Measurements from ENCODE around the gene CSNK2A1.

Gene CSNK2A1

DNA sequence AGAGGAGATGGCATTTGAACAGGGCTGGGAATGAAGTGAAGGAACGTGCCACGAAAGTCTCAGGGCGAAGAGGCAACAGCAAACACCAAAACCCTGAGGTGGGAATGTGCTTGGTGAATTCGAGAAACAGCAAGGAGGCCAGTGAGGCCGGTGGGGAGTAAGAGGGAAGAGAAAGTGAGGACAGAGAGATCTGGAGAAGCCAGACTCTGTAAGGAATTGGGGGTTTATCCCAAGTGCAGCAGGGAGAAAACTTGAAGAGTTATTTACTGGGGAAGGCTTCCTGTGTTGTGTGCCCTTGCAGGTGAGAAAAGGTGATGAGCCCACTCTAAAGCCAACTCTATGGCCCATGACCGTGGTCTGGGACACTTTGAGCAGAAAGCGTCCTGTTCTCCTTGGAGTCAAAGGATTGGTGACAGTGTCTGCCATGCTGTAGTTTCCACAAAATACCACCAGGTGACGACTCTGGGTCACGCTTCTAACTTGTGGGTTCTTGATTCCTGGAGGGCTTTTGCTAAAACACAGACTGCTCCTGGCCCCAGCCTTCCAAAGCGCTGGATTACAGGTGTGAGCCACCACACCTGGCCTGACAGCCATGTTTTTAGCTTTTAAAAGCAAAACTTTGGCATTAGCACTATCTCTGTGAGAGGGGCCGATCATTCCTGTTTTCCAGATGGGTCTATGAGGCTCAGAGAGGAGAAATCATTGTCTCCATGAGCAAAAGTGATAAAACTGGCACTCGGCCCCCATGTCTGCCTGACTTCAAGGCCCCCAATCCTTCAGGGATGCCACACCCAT lies 18.0 kb upstream of the CSNK2A1 start:
- peaks cover 37% of the 10 kb centered on the region for H3K27me3 ChIP-seq
- no peaks in the 10 kb centered on the region for H3K4me1 ChIP-seq (ENCODE audit: control insufficient read depth in 1 of 2, insufficient read depth in 1 of 2, low read depth in 1 of 2, low read length in 1 of 2)
- H3K4me3 ChIP-seq (ENCODE audit: low read depth in 1 of 2, low read length in 1 of 2), result no peak overlapping the region
- TF ChIP-seq, protein P1, sequence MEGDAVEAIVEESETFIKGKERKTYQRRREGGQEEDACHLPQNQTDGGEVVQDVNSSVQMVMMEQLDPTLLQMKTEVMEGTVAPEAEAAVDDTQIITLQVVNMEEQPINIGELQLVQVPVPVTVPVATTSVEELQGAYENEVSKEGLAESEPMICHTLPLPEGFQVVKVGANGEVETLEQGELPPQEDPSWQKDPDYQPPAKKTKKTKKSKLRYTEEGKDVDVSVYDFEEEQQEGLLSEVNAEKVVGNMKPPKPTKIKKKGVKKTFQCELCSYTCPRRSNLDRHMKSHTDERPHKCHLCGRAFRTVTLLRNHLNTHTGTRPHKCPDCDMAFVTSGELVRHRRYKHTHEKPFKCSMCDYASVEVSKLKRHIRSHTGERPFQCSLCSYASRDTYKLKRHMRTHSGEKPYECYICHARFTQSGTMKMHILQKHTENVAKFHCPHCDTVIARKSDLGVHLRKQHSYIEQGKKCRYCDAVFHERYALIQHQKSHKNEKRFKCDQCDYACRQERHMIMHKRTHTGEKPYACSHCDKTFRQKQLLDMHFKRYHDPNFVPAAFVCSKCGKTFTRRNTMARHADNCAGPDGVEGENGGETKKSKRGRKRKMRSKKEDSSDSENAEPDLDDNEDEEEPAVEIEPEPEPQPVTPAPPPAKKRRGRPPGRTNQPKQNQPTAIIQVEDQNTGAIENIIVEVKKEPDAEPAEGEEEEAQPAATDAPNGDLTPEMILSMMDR (IDR thresholded peaks at IDR 0.05), result peak; percentile 44
- no peaks in the 10 kb centered on the region for H3K36me3 ChIP-seq
- H3K9me3 ChIP-seq, result no peaks in the 10 kb centered on the region
- no peak overlapping the region for H3K27ac ChIP-seq

DNA sequence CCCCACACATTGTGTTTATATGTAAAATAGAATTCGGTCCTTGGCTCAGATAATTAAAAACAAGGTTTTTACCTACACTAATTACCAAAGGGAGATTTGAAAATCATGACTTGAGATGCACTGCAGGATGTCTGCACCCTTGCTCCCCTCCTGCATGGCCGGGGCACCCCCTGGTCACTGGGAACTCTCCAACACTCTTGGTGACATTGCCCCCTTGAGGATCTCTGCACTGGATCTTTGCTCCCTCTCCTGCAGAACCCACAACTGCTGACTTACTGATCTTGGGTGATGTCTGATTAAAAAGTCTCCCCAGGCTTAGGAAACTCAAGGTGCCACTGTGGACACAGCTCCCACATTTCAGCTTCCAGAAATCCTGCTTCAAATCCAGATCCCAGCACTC lies 17.1 kb upstream of the CSNK2A1 start:
- Histone ChIP-seq H3K27me3 (peaks cover 39% of the 10 kb centered on the region), H3K4me3 (ENCODE audit: low read depth in 1 of 2, low read length in 1 of 2) (no peak overlapping the region), H3K27ac (no peak overlapping the region), H3K9me3 (no peaks in the 10 kb centered on the region), H3K36me3 (no peaks in the 10 kb centered on the region), H3K4me1 (ENCODE audit: control insufficient read depth in 1 of 2, insufficient read depth in 1 of 2, low read depth in 1 of 2, low read length in 1 of 2) (no peaks in the 10 kb centered on the region)
- TF ChIP-seq, protein P1 (IDR thresholded peaks at IDR 0.05), result no peak

DNA sequence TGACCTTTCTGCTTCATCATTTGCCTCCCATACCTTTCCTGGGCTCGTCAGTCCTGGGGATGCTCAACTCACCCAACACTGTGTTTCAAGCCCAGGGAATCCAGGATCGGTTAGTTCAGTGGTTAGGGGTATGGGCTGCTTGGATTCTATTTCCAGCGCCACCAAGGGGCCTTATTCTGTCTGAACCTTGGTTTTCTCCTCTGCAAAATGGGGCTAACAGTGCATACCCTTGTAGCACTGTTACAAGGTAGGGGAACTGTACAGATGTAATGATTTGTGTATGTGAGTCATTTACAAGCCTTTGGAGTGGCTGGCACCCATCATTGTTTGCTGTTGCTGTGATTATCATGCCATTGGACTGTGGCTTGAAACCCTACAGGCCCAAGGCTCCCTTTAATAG lies 14.5 kb upstream of the CSNK2A1 start:
- H3K27me3 ChIP-seq, result peaks cover 65% of the 10 kb centered on the region
- no peak overlapping the region for H3K27ac ChIP-seq
- H3K4me3 ChIP-seq (ENCODE audit: low read depth in 1 of 2, low read length in 1 of 2), result no peak overlapping the region
- TF ChIP-seq, protein P1 (IDR thresholded peaks at IDR 0.05), result no peak
- no peaks in the 10 kb centered on the region for H3K4me1 ChIP-seq (ENCODE audit: control insufficient read depth in 1 of 2, insufficient read depth in 1 of 2, low read depth in 1 of 2, low read length in 1 of 2)
- H3K36me3 ChIP-seq, result no peaks in the 10 kb centered on the region
- no peaks in the 10 kb centered on the region for H3K9me3 ChIP-seq

DNA sequence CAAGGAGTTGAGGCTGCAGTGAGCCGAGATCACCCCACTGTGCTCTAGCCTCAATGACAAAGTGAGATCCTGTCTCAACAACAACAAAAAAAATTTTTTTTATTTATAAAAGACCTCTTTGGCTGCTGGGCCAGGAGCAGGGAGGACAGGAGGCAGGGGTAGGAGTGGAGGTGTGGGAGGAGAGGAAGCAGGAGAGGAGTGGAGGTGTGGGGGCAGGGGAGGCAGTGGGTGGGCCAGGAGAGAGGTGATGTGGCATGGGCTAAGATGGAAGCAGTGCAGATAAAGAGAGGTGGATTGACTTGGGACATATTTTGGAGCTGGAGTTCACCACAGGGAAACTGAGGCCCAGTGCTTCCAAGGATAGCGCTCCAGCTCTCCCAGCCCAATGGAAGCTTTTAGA lies 13.4 kb upstream of the CSNK2A1 start:
- Histone ChIP-seq H3K4me3 (ENCODE audit: low read depth in 1 of 2, low read length in 1 of 2) (no peak overlapping the region), H3K4me1 (ENCODE audit: control insufficient read depth in 1 of 2, insufficient read depth in 1 of 2, low read depth in 1 of 2, low read length in 1 of 2) (no peaks in the 10 kb centered on the region), H3K9me3 (no peaks in the 10 kb centered on the region), H3K27me3 (peaks cover 69% of the 10 kb centered on the region), H3K36me3 (no peaks in the 10 kb centered on the region), H3K27ac (no peak overlapping the region)
- TF ChIP-seq, protein P1 (IDR thresholded peaks at IDR 0.05), result no peak

DNA sequence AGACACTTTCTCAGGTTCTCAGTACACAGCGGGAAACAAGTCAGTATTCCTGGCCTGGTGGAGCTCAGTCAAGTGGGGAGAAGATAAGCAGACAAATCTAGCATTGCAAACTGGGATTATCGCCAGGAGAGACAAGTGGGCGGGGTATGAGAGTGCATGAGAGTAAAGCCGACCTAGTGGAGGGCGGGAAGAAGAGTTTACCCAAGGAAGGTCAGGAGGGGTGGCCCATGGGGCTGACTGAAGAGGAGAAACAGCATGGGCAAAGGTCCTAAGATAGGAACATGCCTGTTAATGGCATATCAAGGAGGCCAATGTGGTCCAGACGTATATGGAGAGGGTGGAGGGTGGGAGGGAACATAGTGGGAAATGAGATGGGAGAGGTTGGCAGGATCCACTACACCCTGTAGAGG lies 12.4 kb upstream of the CSNK2A1 start:
- H3K9me3 ChIP-seq, result no peaks in the 10 kb centered on the region
- no peak overlapping the region for H3K27ac ChIP-seq
- no peak overlapping the region for H3K4me3 ChIP-seq (ENCODE audit: low read depth in 1 of 2, low read length in 1 of 2)
- no peaks in the 10 kb centered on the region for H3K36me3 ChIP-seq
- TF ChIP-seq, protein P1 (IDR thresholded peaks at IDR 0.05), result no peak
- peaks cover 70% of the 10 kb centered on the region for H3K27me3 ChIP-seq
- no peaks in the 10 kb centered on the region for H3K4me1 ChIP-seq (ENCODE audit: control insufficient read depth in 1 of 2, insufficient read depth in 1 of 2, low read depth in 1 of 2, low read length in 1 of 2)

Data from neutrophil (primary cell).